H1 (cell line): ENCODE results near the gene AGGF1. TPM values are rescaled to one million over a fixed set of nuclear protein-coding genes. Genes with fewer than 3 reads are reported as not detected.

ENCODE experiments used
- BRCA1 ChIP-seq: IDR thresholded peaks from 2 replicates; pipeline ENCODE4 v1.6.1; 2012; ENCODE audit warnings: low read depth, low read length, improper control_type of control experiment
- CHD1 ChIP-seq: IDR thresholded peaks from 2 replicates; pipeline ENCODE4 v1.6.1; 2012; ENCODE audit warnings: low read depth, low read length, improper control_type of control experiment
- GTF2F1 ChIP-seq: IDR thresholded peaks from 2 replicates; pipeline ENCODE4 v1.6.1; 2012; ENCODE audit warnings: low read depth, low read length, improper control_type of control experiment, borderline replicate concordance
- HDAC6 ChIP-seq: IDR thresholded peaks from one replicate; pipeline ENCODE4 v1.7.1; 2012; ENCODE audit warnings: low read depth, mild to moderate bottlenecking, inconsistent platforms, low read length, moderate library complexity
- KDM4A ChIP-seq: IDR thresholded peaks from one replicate; pipeline ENCODE4 v1.7.1; 2012; ENCODE audit warnings: low read depth, mild to moderate bottlenecking, moderate library complexity, low read length, inconsistent platforms; ENCODE audit not compliant: severe bottlenecking
- RXRA ChIP-seq: IDR thresholded peaks from 2 replicates; pipeline ENCODE4 v1.6.1; 2011; ENCODE audit warnings: low read depth, mild to moderate bottlenecking, low read length, moderate library complexity; ENCODE audit not compliant: insufficient read depth
- polyA plus RNA-seq, 7 experiments: library from polyadenylated mRNA; depleted of rRNA in 3 of 7; stranded (reverse) in 5 of 7; unstranded in 2 of 7; fragments of >200 nt in 5 of 7; fragments of 200-250 nt in 2 of 7; gene quantifications; 1 replicate in 5 of 7; 2 replicates in 1 of 7; 4 replicates in 1 of 7; pipeline versions ENCODE4 v1.2.1 to v1.2.3, GENCODE V29; 2011 to 2013; ENCODE audit warnings: missing spikeins in 2 of 7, mixed read lengths in 2 of 7
- total RNA-seq: library from RNA; stranded (reverse); fragmentation: NEBNext Ultra II Directional; extraction: Animal tissue kit (Norgen Biotek cat#: 25700); gene quantifications from 2 replicates; pipeline ENCODE4 v1.2.1, GENCODE V29; 2021

Gene AGGF1
- total and polyA plus RNA-seq, 2 of the 8 experiments (the other 6 are each of a cell fraction or from before 2014, with no cell fraction given): 7.3 to 19.0 TPM

GRCh38 chr5:77010243-77010642 lies 20.0 kb upstream of the AGGF1 start (continued):
- TF ChIP-seq KDM4A (no peak), GTF2F1 (no peak), CHD1 (no peak), RXRA (no peak), HDAC6 (no peak), BRCA1 (no peak)
- TF ChIP-seq, all 59 proteins: peak for 0
